Right lobe of liver (tissue), 4 donors: ENCODE results near the gene ARIH2.

Source experiments
- CTCF ChIP-seq, 4 donors: fragments of 200-600 bp in 3 of 4; fragments of 450-650 bp in 1 of 4; IDR thresholded peaks; one replicate each; pipeline versions ENCODE4 v1.5.1 to v1.8.0; 2016 to 2022; ENCODE audit warnings: antibody characterized with exemption in 4 of 4, mild to moderate bottlenecking in 2 of 4
- POLR2A ChIP-seq: fragments of 450-650 bp; IDR thresholded peaks from one replicate; pipeline ENCODE4 v1.6.1; 2017; ENCODE audit warnings: antibody characterized with exemption, mild to moderate bottlenecking
- donor health status: DM: no; HTN: no; CAD: no.
- donor health status: DM: no; HTN: no; CAD: no.
- donor health status: DM: no; HTN: yes; CAD: no.

- TF ChIP-seq CTCF (IDR thresholded peaks at IDR 0.05) = no peak
- peak; percentile 100 for TF ChIP-seq POLR2A
These were observed 102.7 kb downstream of the ARIH2 start for GRCh38 chr3:49021213-49021812.
